NCI-H2029 treated with DMSO at 0.1 percent for 48 hours (cell line): ENCODE results near the gene CHST11.

ENCODE experiments used
- DNase-seq: peaks from one replicate; lab custom pipeline; 2025; lab: John Stamatoyannopoulos, UW

Gene CHST11

DNA sequence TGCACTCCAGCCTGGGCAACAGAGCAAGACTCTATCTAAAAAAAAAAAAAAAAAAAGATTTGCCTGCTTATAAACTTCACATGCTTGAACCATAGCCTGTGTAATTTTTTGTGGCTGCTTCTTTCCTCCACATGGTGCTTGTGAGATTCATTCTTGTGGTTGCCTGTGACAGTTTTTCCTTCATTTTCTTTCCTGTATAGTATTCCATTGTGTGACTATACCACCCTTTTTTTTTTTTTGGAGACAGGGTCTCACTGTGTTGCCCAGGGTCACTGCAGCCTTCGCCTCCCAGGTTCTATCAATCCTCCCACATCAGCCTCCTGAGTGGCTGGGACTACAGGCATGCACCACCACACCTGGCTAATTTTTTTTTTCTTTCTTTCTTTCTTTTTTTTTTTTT, 22.6 kb upstream of the CHST11 start:
- no peak for DNase-seq

DNA sequence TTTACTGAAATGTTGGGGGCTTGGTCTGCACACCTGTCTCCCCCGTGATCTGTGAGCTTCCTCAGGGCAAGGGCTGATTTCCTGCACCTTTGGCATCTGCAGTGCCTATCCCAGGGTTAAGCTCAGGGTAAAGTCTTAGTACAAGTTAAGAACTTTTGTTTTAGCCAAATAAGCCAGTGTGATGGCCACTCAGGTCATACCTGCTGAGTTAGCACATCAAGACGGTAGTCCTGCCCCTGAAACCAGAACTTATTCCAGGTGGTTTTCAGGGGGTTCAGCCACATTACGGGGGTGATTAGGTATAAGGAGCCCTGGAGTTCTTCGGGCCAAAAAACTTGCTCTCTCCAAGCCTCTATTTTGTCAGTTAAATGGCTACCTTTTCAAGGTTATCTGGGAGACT, 21.6 kb upstream of the CHST11 start:
- no peak for DNase-seq

DNA sequence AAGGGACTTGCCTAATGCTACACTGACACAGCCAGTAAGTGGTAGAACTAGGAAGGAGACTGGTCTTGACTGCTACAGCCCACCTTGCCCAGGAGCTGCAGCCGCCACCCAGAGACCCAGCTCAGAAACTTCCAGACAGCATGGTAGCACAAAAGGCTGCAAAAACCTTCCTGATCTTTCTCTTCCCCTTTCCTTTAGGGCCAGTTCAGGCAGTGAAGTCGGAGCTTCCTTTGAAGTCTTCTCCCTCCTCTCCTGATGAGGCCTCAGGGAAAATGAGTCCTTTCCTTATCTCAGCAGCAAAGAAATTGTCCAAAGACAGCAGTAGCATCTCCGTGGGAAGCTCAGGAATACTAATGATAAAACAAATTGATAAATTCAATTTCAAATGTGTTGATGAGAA, 21.0 kb upstream of the CHST11 start:
- DNase-seq = no peak

DNA sequence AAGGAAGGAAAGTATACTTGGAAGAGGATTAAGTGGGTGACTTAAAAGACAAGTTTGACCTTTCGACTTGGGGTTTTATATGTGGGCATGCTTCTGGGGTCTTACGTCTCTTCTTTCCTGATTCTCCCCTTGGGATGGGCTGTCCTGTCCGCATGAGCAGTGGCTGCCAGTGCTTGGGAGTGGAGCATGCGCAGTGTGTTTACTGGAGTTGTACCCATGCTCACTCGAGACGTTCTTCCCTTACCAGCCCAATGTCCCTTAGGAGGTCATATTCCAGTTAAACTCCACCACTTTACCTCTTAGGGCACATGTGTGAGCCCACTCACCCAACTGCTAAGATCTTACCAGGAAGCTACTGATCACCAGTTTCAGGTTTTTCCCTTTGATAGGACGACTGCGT, 20.0 kb upstream of the CHST11 start:
- no peak for DNase-seq

DNA sequence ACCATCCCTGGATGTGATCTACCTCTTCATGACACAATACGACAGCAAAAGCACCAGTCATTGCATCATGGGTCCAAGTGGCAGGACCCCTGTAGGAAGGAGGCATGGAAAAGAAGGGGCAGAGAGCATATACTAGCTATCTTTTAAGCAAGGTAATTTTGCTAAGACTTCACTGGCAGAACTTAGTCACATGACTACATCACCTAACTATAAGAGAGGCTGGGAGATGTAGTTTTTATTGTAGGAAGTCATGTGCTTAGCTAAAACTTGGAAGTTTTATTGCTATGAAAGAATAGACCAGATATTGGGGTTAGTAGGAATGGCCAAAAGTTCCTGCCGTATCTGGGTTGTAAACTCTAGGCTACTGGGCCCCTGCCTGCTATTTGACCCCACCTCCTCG, 18.6 kb upstream of the CHST11 start:
- no peak for DNase-seq

DNA sequence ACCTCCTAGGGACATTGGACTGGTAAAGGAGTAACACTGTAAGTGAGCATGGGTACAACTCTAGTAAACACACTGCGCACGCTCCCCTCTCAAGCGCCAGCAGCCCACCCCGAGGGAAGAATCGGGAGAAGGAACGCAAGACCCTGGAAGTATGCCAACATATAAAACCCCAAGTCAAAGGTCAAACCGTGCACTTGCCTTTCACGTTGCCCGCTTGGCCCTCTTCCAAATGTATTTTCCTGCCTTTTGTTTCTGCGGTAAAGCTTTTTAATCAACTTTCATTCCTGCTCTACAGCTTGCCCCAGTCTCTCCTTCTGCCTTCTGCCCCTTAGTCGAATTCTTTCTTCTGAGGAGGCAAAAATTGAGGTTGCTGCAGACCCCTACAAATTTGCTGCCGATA, 17.6 kb upstream of the CHST11 start:
- DNase-seq = no peak

DNA sequence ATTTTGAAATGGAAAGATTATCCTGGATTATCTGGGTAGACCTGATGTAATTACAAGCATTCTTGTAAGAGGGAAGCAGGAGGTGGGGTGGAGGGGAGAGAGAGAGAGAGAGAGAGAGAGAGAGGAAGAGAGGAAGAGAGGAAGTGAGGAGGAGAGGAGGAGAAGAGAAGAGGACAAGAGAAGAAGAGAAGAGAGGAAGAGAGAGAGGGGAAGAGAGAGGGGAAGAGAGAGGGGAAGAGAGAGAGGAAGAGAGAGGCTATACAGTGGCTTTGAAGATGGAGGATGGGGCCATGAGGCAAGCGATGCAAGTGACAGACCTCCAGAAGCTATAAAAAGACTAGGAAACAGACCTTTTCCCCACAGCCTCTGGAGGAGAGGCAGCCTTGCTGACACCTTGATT, 13.7 kb upstream of the CHST11 start:
- no peak for DNase-seq

DNA sequence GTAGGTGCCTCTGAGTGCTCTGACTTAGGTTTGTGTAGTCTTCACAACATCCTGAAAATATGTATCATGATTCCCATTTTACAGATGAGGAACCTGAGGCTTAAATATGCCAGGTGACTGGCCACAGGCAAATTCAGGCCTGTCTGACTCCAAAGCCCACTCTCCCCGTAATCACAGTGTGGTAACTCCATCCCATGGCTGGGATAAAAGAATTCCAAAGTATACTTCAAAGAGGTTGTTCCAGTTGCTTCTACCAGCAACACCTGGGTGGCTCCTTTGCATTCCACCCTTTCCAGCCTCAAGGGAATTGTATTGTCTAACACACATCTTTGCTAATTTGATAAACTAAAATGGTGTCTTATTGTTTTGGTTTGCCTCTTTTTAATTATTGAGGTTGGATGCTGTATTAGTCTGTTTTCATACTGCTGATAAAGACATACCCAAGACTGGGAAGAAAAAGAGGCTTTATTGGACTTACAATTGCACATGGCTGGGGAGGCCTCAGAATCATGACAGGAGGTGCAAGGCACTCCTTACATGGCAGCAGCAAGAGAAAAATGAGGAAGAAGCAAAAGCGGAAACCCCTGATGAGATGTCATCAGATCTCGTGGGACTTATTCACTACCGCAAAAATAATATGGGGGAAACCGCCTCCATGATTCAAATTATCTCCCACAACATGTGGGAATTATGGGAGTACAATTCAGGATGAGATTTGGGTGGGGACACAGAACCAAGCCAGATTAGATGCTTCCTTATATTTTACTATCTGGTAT, 9.9 kb upstream of the CHST11 start:
- no peak for DNase-seq

DNA sequence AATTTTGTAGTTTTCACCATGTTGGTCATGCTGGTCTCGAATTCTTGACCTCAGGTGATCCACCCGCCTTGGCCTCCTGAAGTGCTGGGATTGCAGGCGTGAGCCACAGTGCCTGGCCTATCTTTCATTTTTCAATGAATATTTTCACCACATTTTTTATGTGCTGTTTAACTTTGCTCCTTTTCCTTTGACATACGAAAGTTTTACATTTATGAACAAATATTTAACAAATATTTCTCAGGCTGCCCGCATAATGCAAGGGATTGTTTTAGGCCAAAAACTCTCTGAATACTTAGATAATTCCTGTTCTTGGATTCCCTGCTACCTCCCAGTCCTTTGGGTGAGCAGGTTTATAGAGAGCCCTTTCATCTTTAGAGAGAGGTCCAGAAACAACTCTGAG, 8.7 kb upstream of the CHST11 start:
- DNase-seq = no peak

DNA sequence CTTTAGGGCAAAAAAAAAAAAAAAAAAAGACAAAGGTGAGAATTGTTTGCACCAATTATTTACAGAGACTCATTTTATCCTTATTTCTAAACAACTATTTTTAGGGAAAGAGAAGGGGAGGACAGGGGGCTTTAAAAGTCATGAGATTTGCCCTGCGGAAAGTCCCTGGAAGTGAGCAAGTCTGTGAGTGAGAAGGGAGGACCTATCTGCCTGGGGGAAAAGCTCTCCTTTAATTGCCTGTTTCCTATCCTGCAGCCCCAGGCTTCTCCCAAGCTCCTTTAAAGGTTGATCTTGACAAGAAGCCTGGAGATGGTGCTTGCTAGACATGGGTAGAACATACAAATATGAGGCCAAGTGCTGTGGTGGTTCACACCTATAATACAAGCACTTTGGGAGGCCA, 8.3 kb upstream of the CHST11 start:
- DNase-seq = no peak

DNA sequence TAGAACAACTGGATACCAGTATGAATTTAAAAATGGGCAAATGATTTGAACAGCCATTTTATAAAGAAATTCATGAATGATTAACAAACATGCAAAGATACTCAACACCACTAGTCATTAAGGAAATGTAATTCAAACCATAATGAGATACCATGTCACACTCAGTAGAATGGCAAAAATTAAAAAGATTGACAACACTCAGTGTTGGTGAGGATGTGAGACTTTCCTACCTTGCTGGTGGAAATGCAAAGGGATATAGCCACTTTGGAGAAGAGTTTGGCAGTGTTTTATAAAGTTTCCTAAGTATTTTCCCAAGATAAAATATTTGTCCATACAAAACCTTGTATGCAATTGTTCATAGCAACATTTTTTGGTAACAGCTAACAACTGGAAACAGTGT, 6.0 kb upstream of the CHST11 start:
- DNase-seq = no peak

DNA sequence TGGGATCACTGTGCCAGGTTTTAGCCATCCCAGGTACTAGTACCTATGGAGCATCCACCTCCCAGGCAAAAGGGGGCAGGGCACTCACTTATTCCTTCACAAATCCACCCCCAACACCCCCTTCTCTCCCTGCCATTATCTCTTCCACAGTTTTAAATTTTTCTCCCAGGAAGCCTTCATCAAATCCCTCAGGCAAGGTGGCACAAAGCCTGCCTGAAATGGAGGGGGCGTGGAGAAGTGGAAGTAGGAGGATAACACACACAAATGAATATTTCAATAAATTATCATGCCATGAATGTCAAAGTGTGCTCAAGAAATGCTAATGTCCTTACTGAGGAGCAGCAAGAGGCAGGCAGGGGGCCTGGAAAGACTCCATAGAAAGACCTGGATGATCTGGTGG, 4.7 kb upstream of the CHST11 start:
- DNase-seq = no peak

DNA sequence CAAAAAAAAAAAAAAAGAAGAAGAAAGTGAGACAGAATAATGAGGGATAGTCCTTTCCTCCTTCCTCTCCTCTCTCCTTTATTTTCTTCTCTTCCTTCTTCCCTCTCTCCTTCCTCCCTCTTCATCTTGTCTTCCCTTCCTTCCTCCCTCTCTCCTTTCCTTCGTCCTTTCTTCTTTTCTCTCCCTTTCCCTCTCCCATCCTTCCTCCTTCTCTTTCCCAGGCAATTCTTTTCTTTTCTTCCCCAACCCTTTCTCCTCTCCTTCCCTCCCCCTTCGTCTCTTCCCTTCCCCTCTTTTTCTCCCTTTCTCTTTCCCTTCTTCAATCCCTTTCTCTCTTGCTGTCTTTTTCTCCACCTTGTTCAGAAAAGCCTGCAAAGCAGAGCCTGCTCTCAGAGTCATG, 3.6 kb upstream of the CHST11 start:
- no peak for DNase-seq

DNA sequence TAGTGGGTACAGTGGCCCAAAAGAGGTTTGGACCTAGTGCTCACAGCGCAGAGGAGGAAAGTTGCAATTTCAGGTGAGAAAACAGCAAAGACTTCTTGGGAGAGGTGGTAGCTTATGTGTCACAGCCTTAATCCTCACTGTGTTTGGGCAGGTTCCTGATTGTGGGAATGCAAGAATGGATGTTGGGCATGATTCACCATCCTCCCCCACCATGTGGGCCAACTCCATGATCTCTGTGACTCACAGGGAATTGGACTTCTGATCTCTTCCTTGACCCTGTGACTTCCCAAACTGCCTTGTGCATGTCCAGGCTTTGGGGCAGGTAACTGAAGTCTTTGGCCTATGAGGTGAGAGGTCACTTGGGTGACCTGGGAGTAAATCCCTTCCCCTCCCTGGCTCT, 1.8 kb upstream of the CHST11 start:
- no peak for DNase-seq

DNA sequence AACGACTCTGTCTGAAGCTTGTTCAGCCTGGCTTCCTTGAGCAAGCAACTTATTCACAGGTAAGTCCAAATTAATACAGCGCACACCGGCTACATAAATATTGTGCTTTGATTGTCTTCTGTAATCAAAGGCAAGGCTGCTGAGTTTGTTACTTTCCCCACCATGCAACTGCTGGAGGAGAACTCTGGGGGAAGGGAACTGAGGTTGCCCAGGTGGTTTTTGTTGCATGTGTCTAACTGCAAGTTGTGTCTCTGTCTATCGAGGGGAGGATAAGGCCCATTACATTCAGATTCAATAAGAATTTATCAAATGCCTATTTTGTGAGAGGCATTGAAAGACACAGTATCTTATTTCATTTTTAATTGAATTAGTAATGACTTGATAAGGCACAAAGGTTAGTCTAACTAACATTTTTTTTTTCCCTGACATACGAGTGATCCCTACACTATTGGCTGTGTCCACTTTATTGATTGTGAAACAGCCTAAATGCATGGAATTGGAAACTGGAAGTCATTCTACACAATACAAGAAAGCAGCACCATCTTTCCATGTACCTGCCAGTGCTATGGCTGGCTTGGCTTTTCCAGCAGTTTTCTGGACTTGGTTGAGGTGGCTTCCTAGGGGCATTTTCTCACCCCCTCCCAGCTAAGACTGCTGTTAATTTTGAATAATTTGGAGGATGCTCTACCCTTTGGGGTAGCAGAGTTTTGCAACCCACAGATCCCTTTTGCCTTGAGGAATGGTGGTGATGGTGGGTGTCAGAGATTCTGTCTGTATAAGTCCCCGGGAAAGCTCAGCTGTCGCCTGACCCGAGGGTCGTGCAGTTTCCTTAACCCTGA, 951 bp upstream of the CHST11 start:
- no peak for DNase-seq

DNA sequence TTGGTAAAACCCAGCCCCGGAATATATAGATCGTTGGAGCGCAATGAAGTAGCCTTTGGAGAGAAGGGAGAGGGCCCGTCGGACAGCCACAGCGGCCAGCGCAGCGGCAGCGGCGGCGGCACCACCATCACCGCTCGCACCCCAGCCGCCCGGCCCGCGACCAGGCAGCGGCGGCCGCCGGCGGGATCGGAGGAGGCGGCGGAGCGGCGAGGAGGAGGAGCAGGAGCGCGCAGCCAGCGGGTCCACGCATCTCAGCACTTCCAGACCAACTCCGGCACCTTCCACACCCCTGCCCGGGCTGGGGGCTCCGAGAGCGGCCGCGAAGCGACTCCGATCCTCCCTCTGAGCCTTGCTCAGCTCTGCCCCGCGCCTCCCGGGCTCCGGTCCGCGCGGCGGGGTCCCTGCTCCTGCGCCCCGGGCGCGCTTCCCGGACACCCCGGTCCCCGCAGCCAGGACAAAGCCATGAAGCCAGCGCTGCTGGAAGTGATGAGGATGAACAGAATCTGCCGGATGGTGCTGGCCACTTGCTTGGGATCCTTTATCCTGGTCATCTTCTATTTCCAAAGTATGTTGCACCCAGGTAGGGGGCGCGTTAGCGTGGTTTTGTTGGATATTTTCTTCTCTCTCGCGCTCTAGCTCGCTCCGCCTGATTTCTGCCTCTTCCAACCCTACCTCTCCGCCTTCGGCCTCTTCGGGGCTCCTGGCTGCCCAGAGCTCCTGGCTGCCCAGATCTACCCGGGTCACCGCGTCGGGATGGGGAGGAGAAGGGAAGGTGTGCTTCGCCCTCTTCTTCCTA, 400 bp downstream of the CHST11 start:
- peak; percentile 31 for DNase-seq

DNA sequence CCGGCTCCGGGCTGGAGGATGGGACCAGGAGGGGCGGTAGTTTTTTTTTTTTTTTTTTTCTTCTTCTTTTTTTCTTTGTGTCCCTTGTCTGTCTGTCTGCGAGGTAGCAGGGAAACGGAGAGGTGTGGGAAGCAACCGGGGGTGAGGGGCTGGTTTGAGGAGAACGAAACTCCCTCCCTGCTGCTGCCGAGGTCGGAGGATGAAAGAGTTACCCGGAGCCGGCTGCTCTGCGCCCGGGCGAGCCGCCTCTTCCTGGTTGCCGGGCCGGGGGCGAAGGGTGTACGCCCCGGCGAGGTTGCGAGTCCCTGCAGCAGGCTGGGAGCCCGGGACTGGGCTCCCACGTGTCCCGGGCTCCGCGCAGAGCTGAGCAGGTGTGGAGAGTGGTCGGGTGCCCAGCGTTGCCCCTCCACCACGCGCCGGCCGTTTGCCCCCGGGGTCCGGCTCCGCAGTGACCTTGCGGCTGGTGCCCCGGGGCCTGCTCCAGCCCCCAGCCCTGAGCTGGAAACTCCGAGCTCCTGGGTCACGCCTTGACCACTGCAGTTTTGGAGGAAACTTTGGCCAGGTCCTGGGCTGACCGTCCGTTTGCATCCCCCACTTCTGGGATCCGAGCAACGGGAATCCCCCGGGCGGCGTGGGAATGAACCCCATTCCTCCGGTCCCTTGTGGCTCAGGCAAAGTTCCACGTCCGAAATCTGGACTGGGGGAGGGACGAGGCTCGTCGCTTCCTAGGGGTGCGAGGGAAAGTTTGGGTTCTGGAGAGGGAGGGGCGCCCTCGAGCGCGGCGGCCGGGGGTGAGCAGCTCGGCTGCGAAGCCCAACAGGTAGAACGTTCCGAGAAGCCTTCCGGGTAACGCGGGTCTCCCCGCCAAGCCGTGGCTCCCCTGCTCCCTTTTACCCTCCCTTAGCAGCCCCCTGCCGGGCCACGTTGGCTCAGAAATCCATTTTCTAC, 1.3 kb downstream of the CHST11 start:
- no peak for DNase-seq

DNA sequence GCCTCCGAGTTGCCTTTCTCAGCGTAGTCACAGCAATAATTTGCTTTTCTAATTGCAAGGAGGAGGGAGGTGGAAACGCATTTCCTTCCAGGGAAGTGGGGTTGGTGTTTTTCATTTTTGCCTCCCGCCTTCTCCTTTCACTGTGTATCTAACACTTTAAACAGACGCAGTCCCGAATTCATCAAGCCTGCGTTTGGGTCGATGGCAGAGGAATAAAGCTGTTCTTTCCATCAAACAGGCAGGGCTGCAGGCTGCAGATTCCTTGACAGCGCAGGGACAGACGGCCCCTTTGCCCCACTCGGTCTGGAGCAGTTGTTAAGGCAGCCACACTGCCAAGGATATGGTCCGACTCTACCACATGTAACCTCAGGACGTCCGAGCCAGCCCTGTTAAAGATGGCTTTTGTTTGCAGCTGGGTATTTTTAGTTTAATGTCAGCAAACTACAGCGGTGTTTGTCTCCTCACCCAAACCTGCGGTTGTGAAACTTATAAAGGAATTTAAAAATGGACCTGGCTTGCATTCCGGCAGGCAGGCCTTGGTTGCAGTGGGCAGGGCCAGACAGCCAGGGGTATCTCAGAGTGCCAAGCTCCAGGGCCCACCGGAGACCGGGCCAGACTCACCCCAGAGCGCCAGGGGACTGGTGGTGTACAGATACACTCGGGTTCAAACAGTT, 2.1 kb downstream of the CHST11 start:
- no peak for DNase-seq

DNA sequence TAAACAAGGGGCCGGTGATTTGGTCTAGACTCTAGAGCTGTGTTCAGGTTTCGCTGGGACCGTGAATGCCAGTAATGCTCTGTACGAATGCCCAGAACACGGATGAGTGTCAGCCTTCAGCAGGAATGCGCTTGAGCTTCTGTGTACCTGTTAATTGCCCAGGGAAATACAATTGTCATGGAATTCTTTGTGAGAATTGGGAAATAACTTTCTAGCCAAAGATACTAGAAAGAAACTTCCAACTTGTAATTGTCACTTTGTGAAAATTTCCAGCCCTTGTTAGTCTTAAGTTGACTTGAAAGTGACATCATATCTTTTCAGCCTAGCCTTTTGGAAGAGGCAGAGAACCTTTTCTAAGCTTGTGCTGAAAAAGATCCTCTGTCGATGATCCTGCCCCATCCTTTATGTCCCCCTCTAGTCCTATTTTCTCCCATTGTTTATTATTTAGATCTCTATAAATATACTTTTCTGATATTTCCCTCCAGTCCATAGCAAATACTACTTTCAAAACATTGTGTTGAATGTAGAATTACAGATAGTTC, 2.7 kb downstream of the CHST11 start:
- DNase-seq = no peak

DNA sequence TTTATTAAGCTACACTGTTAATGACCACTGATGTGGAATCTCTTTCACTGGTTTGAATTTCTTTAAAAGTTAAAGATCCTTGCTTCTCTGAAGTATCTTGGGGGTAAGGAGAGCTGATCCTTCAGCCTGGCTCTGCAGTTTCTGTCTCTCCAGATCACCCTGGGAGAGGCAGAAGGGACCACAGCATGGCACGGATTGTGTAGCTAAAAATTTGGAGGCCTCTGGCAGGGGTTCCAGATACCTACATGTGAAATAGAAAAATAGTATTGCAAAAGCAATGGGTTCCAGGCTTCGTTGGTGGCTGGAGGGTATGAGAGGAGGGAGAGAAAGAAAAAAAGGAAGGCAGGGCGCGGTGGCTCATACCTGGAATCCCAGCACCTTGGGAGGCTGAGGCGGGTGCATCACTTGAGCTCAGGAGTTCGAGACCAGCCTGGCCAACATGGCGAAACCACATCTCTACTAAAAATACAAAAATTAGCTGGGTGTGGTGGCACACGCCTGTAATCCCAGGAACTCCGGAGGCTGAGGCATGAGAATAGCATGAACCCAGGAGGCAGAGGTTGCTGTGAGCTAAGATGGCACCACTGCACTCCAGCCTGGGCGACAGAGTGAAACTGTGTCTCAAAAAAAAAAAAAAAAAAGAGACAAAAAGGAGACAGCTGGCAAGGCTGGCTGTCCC, 3.4 kb downstream of the CHST11 start:
- DNase-seq = no peak
